Liver (tissue), 9 donors: ENCODE results near the gene ESRRB. TPM values are rescaled to one million over a fixed set of nuclear protein-coding genes. Genes with fewer than 3 reads are reported as not detected.

Experiments
- DNase-seq: peaks from one replicate; pipeline ENCODE4 v3.0.0-alpha.2; 2017; ENCODE audit warnings: low spot score
- H3K27ac ChIP-seq, 2 donors: one replicate each; pipeline ENCODE4 v1.7.0; 2013; ENCODE audit warnings: inconsistent platforms in 2 of 2, low read length in 2 of 2, control low read depth in 1 of 2, low read depth in 1 of 2, mild to moderate bottlenecking in 1 of 2
- H3K27me3 ChIP-seq, 4 donors: one replicate each; pipeline versions ENCODE4 v1.6.1 to v1.7.0; 2013; ENCODE audit warnings: low read length in 3 of 4, inconsistent platforms in 1 of 4, mild to moderate bottlenecking in 1 of 4, moderate library complexity in 1 of 4; ENCODE audit not compliant: control insufficient read depth in 4 of 4, insufficient read depth in 4 of 4
- H3K36me3 ChIP-seq, 4 donors: one replicate each; pipeline versions ENCODE4 v1.6.1 to v1.7.0; 2013; ENCODE audit warnings: low read length in 3 of 4, mild to moderate bottlenecking in 3 of 4, low read depth in 1 of 4, moderate library complexity in 1 of 4; ENCODE audit not compliant: control insufficient read depth in 4 of 4, insufficient read depth in 3 of 4
- H3K4me1 ChIP-seq, 4 donors: one replicate each; pipeline versions ENCODE4 v1.6.1 to v1.7.0; 2013; ENCODE audit warnings: low read length in 3 of 4, mild to moderate bottlenecking in 3 of 4, moderate library complexity in 1 of 4; ENCODE audit not compliant: control insufficient read depth in 4 of 4, insufficient read depth in 4 of 4
- H3K4me3 ChIP-seq, 3 donors: one replicate each; pipeline versions ENCODE4 v1.6.1 to v1.7.0; 2013; ENCODE audit warnings: low read length in 3 of 3, control low read depth in 1 of 3, low read depth in 1 of 3, mild to moderate bottlenecking in 1 of 3
- H3K9ac ChIP-seq, 2 donors: one replicate each; pipeline ENCODE4 v1.7.0; 2013; ENCODE audit warnings: low read length in 2 of 2, mild to moderate bottlenecking in 2 of 2, moderate library complexity in 2 of 2, control low read depth in 1 of 2, low read depth in 1 of 2
- H3K9me3 ChIP-seq, 4 donors: one replicate each; pipeline versions ENCODE4 v1.6.1 to v1.7.0; 2013; ENCODE audit warnings: low read length in 3 of 4; ENCODE audit not compliant: control insufficient read depth in 4 of 4
- FOXA2 ChIP-seq: IDR thresholded peaks from 2 replicates; pipeline ENCODE4 v1.6.1; 2016; ENCODE audit warnings: antibody characterized with exemption
- GABPA ChIP-seq, 2 donors: IDR thresholded peaks in 1 of 2; conservative IDR thresholded peaks in 1 of 2; 2 replicates each; pipeline ENCODE4 v1.6.1; 2016; ENCODE audit warnings: antibody characterized with exemption in 2 of 2, mild to moderate bottlenecking in 1 of 2, moderate library complexity in 1 of 2
- HNF4A ChIP-seq, 2 donors: conservative IDR thresholded peaks; 2 replicates each; pipeline ENCODE4 v1.6.1; 2016; ENCODE audit warnings: antibody characterized with exemption in 2 of 2, mild to moderate bottlenecking in 2 of 2
- HNF4G ChIP-seq: IDR thresholded peaks from 2 replicates; pipeline ENCODE4 v1.6.1; 2016; ENCODE audit warnings: antibody characterized with exemption
- JUND ChIP-seq, 2 donors: IDR thresholded peaks; 2 replicates each; pipeline ENCODE4 v1.6.1; 2016; ENCODE audit warnings: antibody characterized with exemption in 2 of 2
- NR2F2 ChIP-seq: IDR thresholded peaks from 2 replicates; pipeline ENCODE4 v1.6.1; 2016; ENCODE audit warnings: antibody characterized with exemption
- RAD21 ChIP-seq, 2 donors: IDR thresholded peaks; 2 replicates each; pipeline ENCODE4 v1.6.1; 2016; ENCODE audit warnings: antibody characterized with exemption in 2 of 2, mild to moderate bottlenecking in 2 of 2
- SP1 ChIP-seq: IDR thresholded peaks from 2 replicates; pipeline ENCODE4 v1.6.1; 2018; ENCODE audit warnings: antibody characterized with exemption, mild to moderate bottlenecking
- TAF1 ChIP-seq: conservative IDR thresholded peaks from 2 replicates; pipeline ENCODE4 v1.6.1; 2016; ENCODE audit warnings: antibody characterized with exemption, mild to moderate bottlenecking
- YY1 ChIP-seq: IDR thresholded peaks from 2 replicates; pipeline ENCODE4 v1.6.1; 2016; ENCODE audit warnings: antibody characterized with exemption, mild to moderate bottlenecking
- WGBS: extraction: QIAGEN DNeasy Blood & Tissue Kit; methylation state at CpG from one replicate; pipeline ENCODE4 v1.1.7; 2013; 5-methylcytosine and 5-hydroxymethylcytosine counted together
- polyA plus RNA-seq, 2 donors: library from polyadenylated mRNA; stranded (reverse) in 1 of 2; unstranded in 1 of 2; fragments of 200-250 nt in 1 of 2; fragments of >200 nt in 1 of 2; fragmentation: Nextera tagmentation in 1 of 2; extraction: Ambion mirVana in 1 of 2; gene quantifications; one replicate each; pipeline versions ENCODE4 v1.2.1 to v1.2.3, GENCODE V29; 2013 to 2015
- total RNA-seq, 2 donors: library from RNA; depleted of rRNA; stranded (reverse); fragments of >200 nt; gene quantifications; one replicate each; pipeline ENCODE4 v1.2.3, GENCODE V29; 2014
- TF ChIP-seq, protein P1 (sequence below): fragments of 150-350 bp; IDR thresholded peaks from 2 replicates; pipeline ENCODE4 v1.5.1; 2017; ENCODE audit warnings: improper control_type of control experiment, low read depth, low read length; ENCODE audit not compliant: missing input control
- TF ChIP-seq, protein P2 (sequence below): IDR thresholded peaks from 2 replicates; pipeline ENCODE4 v1.6.1; 2016; ENCODE audit warnings: antibody characterized with exemption
- TF ChIP-seq, protein P3 (sequence below): IDR thresholded peaks from 2 replicates; pipeline ENCODE4 v1.6.1; 2016; ENCODE audit warnings: antibody characterized with exemption, mild to moderate bottlenecking
- TF ChIP-seq, protein P4 (sequence below): IDR thresholded peaks from 2 replicates; pipeline ENCODE4 v1.6.1; 2016; ENCODE audit warnings: antibody characterized with exemption
- donor health status: healthy.
- donor health status: healthy.
- donor health status: healthy.
- donor health status: healthy.
- donor health status: healthy.

The ESRRB gene
- total and polyA plus RNA-seq, 4 donors: 0.08 to 0.21 (median 0.11) TPM

DNA sequence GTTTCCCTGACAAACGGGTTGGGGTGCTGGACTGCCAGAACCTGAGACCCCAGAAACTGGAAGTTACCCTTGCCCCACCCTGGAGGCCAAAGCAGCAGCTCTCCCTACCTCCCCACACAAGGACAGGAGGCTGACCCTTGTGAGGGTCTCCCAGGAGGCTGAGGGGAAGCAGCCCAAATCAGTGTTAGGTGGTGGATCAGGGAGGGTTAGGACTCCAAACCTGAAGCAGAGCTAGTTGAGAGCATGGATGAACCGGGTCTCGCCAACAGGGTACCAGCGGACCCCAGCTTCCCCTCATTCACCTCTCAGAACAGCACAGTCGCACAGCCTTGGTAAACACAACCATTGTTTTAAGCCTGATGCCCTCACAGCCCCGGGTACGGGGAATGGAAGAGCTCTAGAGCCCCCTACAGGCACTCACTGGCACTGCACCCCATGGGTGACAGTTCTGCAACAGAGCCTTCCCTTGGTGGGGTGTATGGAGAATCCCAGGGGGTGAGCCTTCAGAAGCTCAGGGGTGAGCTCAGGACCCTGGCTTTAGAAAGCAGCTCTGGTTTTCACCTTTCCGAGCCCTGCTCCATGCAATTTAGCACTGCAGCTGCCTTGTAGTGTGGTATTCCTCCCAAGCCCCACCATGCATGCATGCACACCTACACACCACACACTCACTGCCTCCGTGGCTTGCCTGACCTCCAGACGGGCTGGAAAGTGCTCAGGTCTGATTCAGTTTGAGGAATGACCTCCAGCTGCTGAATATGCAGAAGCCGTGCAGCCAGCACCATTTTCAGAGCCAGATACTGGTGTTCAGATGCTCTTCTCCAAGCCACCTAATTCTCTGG is 11.2 kb downstream of the ESRRB start:
- peak; percentile 75 for DNase-seq
- Histone ChIP-seq H3K27me3 (peaks cover 0 to 7% (median 0%) of the 10 kb centered on the region in 4 donors), H3K36me3 (no peaks in the 10 kb centered on the region), H3K9me3 (no peaks in the 10 kb centered on the region), H3K9ac (no peak overlapping the region), H3K4me3 (no peak overlapping the region), H3K27ac (no peak overlapping the region), H3K4me1 (no peaks in the 10 kb centered on the region)
- no peak for TF ChIP-seq HNF4G
- TF ChIP-seq RAD21 (IDR thresholded peaks at IDR 0.05): peak; percentile 88 to 91
- TF ChIP-seq, protein P1, sequence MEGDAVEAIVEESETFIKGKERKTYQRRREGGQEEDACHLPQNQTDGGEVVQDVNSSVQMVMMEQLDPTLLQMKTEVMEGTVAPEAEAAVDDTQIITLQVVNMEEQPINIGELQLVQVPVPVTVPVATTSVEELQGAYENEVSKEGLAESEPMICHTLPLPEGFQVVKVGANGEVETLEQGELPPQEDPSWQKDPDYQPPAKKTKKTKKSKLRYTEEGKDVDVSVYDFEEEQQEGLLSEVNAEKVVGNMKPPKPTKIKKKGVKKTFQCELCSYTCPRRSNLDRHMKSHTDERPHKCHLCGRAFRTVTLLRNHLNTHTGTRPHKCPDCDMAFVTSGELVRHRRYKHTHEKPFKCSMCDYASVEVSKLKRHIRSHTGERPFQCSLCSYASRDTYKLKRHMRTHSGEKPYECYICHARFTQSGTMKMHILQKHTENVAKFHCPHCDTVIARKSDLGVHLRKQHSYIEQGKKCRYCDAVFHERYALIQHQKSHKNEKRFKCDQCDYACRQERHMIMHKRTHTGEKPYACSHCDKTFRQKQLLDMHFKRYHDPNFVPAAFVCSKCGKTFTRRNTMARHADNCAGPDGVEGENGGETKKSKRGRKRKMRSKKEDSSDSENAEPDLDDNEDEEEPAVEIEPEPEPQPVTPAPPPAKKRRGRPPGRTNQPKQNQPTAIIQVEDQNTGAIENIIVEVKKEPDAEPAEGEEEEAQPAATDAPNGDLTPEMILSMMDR: peak; percentile 90
- WGBS: 12% methylated on average over 11 of the region's 11 CpGs

DNA sequence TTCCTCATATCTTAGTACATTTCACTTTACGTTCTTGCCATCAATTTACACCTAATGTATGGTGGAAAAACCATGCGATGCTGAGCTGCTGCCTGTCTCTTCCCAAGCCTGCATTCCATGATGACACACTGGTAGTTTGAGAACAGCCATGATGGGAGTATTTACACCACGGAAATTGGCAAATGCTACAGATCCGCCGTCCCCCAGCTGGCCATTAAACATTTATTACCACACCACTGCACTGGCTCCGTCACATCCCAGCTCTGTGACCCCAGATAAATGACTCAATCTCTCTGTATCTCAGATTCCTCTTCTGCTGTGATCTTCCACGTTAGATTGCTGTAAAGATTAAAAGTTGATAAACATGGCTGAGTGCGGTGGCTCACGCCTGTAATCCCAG is 13.9 kb downstream of the ESRRB start:
- Histone ChIP-seq H3K4me3 (no peak overlapping the region), H3K4me1 (no peaks in the 10 kb centered on the region), H3K9me3 (no peaks in the 10 kb centered on the region), H3K27me3 (peaks cover 0 to 3% (median 0%) of the 10 kb centered on the region in 4 donors), H3K36me3 (no peaks in the 10 kb centered on the region), H3K27ac (no peak overlapping the region), H3K9ac (no peak overlapping the region)
- WGBS: 81% methylated on average over 9 of the region's 9 CpGs
- DNase-seq: no peak
- TF ChIP-seq HNF4A (conservative IDR thresholded peaks at IDR 0.05): no peak
- TF ChIP-seq, protein P1: no peak
- TF ChIP-seq TAF1: no peak
- TF ChIP-seq, protein P2, sequence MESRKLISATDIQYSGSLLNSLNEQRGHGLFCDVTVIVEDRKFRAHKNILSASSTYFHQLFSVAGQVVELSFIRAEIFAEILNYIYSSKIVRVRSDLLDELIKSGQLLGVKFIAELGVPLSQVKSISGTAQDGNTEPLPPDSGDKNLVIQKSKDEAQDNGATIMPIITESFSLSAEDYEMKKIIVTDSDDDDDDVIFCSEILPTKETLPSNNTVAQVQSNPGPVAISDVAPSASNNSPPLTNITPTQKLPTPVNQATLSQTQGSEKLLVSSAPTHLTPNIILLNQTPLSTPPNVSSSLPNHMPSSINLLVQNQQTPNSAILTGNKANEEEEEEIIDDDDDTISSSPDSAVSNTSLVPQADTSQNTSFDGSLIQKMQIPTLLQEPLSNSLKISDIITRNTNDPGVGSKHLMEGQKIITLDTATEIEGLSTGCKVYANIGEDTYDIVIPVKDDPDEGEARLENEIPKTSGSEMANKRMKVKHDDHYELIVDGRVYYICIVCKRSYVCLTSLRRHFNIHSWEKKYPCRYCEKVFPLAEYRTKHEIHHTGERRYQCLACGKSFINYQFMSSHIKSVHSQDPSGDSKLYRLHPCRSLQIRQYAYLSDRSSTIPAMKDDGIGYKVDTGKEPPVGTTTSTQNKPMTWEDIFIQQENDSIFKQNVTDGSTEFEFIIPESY: no peak
- TF ChIP-seq HNF4G: no peak

DNA sequence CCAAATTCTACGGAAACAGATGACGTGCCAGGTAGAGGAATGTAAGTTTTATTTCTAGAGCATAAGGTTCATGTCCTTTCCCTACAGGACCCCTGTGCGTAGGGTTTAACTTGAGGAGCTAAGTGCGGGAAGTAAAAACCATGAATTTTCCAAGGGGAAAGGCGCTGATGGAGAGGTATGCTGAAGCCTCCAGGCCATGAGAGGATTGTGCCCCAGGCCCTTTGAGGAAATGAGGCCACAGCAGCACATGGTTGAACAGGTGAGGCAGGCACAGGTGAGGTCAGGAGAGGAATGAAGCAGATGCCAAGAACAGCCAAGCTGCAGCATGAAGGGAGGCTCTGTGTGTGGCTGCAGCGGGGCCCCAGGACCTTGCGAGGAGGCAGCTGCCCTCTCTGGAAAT is 14.7 kb downstream of the ESRRB start:
- no peaks in the 10 kb centered on the region for H3K9me3 ChIP-seq
- peaks cover 0 to 3% (median 0%) of the 10 kb centered on the region in 4 donors for H3K27me3 ChIP-seq
- H3K36me3 ChIP-seq: no peaks in the 10 kb centered on the region
- no peak for DNase-seq
- TF ChIP-seq NR2F2 (no peak), JUND (IDR thresholded peaks at IDR 0.05) (no peak), HNF4A (conservative IDR thresholded peaks at IDR 0.05) (no peak), FOXA2 (no peak), TAF1 (no peak), HNF4G (no peak), YY1 (no peak), SP1 (no peak), GABPA (IDR thresholded peaks at IDR 0.05 in 1 of 2, conservative IDR thresholded peaks at IDR 0.05 in 1 of 2) (no peak)
- TF ChIP-seq, protein P3, sequence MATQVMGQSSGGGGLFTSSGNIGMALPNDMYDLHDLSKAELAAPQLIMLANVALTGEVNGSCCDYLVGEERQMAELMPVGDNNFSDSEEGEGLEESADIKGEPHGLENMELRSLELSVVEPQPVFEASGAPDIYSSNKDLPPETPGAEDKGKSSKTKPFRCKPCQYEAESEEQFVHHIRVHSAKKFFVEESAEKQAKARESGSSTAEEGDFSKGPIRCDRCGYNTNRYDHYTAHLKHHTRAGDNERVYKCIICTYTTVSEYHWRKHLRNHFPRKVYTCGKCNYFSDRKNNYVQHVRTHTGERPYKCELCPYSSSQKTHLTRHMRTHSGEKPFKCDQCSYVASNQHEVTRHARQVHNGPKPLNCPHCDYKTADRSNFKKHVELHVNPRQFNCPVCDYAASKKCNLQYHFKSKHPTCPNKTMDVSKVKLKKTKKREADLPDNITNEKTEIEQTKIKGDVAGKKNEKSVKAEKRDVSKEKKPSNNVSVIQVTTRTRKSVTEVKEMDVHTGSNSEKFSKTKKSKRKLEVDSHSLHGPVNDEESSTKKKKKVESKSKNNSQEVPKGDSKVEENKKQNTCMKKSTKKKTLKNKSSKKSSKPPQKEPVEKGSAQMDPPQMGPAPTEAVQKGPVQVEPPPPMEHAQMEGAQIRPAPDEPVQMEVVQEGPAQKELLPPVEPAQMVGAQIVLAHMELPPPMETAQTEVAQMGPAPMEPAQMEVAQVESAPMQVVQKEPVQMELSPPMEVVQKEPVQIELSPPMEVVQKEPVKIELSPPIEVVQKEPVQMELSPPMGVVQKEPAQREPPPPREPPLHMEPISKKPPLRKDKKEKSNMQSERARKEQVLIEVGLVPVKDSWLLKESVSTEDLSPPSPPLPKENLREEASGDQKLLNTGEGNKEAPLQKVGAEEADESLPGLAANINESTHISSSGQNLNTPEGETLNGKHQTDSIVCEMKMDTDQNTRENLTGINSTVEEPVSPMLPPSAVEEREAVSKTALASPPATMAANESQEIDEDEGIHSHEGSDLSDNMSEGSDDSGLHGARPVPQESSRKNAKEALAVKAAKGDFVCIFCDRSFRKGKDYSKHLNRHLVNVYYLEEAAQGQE: no peak
- TF ChIP-seq, protein P4, sequence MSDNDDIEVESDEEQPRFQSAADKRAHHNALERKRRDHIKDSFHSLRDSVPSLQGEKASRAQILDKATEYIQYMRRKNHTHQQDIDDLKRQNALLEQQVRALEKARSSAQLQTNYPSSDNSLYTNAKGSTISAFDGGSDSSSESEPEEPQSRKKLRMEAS: no peak
- H3K27ac ChIP-seq: no peak overlapping the region
- no peaks in the 10 kb centered on the region for H3K4me1 ChIP-seq
- no peak overlapping the region for H3K9ac ChIP-seq
- H3K4me3 ChIP-seq: no peak overlapping the region
- 94% methylated on average over 7 of the region's 7 CpGs for WGBS
